Measurements from ENCODE around the gene TEX19.
"Not testable (repeated sequence)": the region's sequence is repeated elsewhere in the genome, so short reads cannot be mapped to it uniquely, and the experiment has no call there.

TEX19 gene

DNA sequence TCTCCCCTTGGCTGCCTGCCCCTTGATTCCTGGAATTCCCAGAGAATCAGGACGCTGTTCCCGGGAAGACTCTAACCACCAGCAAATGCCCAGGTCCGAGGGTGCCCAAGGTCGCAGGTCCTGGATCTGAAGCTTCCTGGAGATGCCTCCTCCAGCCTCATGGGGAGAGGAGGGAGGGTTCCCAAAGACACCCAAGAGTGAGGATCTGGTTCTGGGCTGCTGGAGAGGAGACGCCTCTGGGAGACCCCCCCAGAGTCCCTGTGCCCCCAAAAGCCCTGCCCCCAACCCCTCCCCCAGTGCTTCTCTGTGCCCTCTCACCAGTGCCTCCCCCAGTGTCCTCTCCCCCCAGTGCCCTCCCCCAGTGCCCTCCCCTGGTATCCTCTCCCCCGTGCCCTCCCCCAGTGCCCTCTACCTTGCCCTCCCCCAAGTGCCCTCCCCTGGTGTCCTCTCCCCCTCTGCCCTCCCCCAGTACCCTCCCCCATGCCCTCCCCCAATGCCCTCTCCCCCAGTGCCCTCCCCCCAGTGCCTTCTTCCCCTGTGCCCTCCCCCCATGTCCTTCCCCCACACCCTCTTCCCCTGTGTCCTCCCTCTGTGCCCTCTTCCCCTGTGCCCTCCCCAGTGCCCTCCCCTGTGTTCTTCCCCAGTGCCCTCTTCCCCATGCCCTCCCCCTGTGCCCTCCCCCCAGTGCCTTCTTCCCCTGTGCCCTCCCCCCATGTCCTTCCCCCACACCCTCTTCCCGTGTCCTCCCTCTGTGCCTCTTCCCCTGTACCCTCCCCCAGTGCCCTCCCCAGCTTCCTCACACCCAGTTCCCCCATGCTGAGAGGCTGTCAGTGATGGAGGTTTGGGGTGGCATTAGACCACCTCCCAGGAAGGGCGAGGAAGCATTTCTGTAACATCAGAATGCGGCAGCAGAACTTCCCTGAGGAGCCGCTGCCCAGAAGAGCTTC, 19.1 kb upstream of the TEX19 start:
- no peak for DNase-seq

DNA sequence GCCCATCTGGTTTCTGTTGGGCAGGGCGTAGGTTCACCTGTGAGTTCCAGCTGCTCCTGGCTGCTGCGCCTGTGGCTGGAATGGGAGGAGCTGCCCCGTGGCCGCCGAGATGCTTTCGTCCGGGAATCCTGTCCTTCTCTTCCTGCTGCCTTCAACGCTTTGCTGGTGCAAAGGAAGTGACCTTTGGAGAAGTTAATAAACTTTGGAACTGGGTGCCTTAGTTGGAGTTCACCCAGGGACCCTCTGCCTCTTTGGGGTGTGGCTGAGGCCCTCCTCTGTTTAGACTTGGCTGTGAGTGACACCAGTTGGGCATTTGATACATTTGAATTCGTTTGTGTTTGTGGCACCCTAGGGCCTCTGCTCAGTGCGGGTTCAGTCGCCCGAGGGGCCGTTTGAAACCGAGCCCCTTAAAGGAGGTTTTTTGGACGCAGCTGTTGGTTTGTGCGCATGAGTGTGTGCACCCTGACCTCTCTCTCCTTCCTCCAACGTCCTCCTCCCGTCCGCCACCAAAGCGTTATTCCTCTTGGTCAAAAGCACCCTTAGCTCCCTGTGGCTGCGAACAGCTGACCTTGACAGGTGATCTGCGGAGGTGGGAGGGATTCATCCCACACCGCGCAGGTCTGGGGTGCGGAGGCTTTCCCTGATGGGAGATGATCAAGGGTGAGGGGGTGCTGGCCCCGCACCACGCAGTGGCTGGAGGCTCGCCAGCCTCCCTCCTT, 16.5 kb upstream of the TEX19 start:
- DNase-seq: no peak

DNA sequence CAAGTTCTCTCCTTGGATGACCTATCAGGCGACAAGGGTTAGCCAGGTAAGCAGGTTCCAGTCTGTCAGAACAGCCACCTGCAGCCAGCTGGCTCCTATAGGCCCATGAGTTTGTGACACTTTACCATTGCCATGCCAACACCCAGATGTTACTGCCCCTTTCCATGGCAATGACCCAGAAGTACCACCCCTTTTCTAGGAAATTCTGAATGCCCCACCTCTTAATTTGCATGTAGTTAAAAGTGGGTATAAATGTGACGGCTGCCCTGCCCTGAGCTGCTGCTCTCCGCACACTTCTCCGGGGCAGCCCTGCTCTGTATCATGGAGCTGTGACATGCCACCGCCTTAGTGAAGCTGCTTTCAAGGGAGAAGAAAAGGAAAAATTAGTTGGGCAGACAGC, 15.5 kb upstream of the TEX19 start:
- DNase-seq: no peak

DNA sequence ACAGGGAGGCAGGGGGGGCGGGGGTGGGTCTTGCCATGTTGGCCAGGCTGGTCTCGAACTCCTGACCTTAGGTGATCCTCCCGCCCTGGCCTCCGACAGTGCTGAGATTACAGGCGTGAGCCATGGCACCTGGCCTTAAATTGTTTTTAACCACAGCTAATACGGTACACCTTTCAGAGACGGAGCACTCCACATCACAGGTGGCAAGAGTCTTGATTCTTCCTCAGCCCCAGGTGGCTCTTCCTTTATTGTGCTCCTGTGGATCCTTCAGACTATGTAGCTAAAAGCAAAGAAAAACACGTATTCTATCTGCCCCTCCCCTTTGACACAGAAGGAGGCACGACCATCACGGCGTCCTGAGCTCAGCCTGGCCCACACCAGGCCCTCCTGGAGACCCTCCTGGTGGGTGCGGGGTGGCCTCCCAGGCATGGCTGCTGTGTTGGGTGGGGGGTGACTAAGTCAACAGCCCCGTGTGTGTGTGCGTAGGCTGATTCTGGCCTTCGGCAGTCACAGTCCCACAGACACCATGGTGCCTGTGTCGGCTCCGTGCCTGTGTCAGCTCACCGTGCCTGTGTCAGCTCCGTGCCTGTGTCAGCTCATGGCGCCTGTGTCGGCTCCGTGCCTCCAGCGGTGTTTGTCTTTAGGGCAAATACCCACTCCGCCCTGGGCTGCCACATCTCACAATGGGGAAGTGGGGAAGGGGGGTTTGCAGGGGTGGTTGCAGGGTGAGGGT, 14.7 kb upstream of the TEX19 start:
- no peak for DNase-seq

DNA sequence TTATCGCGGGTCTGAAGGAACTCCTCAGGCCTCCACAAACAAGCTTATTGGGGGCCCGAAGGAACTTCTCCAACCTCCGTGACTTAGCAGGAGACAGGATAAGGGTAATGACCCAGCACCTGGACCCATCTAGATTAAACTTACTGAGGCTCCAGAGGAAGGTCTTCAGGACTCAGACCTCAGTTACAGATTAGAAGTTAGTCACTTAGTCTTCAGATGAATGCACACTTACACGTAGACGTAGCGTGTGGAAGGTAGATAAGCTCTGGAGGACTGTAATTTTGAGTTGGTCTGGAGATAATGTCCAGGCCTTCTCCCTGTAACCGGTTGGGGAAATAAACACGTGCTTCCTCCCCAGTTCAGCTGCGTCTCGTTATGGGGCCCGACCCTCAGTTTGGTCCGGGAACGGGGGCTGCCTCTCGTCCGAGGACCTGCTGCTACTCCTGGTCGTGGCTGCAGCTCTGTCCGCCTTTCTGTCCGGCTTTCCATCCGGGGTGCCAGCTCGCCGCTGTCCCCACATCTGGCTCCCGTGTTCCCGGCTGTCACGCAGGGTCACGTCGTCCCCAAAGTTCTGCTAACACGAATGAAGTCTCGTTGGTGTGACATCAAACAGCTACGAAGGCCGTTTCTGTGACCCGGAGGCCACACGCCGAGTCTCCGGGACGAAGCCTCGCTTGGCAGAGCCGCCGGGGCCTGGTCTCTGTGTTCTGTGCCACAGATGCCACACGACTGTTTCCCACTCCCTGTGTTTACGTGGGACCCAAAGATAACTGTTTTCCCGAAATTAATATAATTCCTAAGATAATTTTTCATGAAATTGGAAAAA, 13.7 kb upstream of the TEX19 start:
- no peak for DNase-seq

DNA sequence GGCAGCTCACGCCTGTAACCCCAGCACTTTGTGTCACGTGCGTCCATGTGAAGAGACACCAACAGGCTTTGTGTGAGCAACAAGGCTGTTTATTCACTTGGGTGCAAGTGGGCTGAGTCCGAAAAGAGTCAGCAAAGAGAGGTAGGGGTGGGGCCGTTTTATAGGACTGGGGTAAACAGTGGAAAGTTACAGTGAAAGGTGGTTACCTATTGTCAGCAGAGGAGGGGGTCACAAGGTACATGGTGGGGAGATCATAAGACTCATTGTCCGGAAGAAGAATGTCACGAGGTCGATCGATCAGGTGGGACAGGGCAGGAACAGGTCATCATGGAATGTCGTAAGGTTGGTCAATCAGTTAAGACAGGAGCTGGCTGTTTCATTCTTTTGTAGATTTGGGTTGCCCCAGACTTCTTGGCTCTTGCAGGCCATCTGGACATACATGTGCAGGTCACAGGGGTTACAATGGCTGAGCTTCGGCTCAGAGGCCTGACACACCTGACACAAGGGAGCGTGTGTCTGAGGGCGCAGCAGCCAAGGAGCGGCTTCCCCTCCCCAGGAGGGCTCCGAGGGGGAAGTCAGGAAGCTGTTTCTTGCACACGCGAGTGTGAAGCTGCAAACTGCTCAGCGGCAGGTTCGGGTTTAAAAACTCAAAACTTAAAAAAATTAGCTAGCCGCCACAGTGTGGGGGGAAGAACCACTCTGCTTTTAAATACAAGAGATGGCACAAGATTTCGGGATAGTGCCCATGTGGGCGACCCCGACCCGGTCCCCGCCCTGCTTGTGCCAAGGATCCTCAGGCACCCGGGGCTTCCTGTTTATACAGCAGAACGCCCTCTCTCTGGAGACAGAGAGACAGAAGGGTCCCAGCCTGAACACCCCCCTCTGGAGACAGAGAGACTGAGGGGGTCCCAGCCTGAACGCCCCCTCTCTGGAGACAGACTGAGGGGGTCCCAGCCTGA, 12.4 kb upstream of the TEX19 start:
- DNase-seq: no peak

DNA sequence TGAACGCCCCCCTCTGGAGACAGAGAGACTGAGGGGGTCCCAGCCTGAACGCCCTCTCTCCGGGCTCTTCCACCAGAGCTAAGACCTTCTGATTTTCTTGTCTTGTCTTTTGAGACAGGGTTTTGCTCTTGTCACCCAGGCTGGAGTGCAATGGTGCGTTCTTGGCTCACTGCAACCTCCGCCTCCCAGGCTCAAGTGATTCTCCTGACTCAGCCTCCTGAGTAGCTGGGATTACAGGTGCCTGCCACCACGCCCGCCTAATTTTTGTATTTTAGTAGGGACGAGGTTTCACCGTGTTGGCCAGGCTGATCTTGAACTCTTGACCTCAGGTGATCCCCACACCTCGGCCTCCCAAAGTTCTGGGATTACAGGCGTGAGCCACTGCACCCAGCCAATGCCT, 11.1 kb upstream of the TEX19 start:
- not testable (repeated sequence) for DNase-seq

DNA sequence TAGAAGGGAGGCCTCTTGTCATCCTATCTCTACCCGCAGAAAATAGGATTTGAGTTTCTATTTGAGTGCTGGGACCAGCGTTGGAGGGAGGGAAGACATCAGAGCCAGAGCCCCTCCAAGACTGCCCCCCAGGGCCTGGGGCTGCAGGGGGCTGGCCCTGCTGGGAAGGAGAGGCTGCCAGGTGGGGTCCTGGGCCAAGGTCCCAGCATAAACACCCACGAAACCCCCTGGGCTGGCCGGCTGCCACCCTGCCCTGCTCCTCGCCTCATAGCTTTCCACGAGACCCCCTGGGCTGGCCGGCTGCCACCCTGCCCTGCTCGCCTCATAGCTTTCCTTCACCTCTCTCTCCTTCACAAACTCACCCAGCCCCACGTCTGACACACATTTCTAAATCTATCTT, 10.6 kb upstream of the TEX19 start:
- DNase-seq: no peak

DNA sequence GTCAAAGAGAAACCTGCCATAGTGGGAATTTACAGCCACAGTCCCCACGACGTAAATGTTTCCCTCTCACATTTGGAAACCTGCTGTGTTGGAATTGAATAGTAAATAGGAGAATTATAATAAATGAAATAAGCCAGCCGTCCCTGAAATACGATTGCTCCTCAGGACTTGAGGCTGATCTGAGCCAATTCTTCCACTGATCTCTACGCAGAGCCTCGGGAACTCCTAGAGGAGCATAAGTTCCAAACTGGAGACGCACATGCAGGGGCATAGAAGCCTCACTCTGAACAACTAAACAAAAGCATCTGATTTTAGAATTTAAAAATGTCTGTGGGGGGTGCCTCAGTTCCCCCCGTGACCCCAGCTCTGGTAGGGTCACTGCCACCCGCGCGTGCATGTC, 10.2 kb upstream of the TEX19 start:
- no peak for DNase-seq

DNA sequence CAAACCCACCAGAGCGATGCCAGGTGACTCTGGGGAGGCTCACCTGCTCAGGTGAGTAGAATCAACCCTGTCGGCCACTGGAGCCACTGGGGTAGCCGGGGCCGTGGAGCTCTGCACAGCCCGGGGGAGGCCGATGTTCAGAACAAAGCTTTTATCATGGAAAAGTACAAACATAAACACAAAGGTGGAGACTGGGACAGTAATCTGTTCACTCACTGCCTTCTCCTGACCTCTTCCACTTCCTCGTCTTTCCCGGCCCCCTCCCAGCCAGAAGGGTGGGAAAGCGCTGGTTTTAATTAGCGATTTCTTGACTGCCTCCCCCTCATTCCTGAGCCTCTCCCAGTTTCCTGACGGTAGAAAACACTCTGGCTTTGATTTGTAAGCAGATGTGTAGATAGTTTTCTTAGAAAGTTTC, 9.8 kb upstream of the TEX19 start:
- no peak for DNase-seq

DNA sequence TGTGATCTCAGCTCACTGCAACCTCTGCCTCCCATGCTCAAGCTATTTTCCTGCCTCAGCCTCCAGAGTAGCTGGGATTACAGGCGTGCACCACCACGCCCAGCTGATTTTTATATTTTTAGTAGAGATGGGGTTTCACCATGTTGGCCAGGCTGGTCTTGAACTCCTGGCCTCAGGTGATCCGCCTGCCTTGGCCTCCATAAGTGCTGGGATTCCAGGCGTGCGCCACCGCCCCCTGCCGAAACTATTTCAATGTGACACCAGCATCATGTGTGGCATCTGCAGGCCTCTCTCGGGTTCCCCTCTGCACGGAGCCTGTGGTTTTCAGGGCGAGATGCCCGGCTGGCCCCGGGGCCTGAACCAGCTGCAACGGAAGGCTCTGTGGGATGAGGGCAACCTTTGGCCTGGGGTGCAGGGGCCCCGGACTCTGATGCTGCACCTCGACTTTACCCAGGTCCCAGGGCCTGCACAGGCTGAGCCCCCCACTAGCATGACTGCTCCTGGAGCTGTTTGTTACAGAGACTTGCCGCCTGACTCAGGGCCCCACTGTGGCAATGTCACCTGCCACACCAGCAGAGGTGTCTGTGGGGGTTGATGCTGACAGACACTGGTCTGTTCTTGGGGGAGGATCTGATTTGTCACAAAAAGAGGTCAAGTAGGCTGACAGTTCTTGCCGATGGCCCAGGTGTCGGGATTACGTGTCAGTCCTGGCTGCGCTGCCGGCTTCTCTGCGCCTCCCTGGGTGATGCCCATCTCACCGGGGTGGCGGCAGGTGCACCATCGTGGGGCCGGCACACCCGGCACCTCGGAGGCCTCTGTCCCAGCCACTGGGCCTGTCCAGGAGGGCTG, 8.6 kb upstream of the TEX19 start:
- DNase-seq: no peak

DNA sequence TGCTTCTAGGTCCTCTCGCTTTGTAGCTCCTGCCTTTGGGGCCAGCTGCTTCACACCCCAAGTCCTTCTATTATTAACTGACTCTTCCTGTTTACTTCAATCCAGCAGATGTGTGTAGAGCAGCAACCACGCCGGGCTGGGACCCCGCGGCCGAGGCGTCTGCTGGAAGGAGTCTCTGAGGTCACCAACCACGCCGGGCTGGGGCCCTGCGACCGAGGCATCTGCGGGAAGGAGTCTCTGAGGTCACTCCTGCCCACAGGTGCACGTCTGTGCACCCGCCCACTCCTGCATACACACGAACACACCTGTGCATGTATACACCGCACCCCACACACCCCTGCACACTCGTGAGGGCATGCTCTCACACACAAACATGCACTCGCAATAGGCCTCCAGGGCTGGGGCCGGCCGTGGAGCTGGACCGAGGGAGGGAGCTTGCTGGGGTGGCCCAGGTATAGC, 7.8 kb upstream of the TEX19 start:
- DNase-seq: no peak

DNA sequence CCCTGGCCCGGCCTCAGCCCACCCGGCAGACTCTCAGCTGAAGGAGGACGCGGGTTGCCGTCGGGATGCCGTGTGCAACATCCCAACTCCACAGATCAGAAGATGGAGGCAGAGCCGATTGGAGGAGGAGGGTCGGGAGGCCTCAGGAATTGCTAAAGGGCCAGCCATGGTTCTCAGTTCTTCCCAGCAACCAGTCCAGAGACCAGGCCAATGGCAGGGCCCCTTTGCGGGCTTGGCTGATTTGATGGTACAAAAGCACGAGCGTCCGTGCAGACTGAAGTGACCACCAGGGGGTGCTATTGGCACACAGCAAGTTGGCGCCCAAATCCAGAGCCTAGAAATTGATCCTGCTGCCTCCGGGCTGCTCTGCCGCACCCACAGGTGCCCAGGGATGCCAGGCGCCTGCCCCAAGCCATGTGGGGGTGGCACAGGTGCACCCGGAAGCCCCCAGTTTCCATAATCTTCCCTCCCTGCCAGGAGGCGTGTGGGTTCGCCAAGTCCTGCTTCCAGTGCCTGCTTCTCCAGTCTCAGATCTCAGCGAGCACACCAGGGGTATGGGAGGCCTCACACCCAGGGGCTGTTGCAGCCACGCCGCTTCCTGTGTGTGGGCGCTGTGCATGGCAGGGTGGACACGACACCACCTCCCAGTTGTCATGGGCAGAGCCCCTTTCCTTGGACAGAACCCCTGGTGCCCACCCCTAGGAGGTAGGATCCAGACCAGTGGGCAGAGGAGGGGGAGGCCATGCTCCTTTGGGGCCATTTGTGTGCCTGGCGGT, 7.1 kb upstream of the TEX19 start:
- DNase-seq: no peak

DNA sequence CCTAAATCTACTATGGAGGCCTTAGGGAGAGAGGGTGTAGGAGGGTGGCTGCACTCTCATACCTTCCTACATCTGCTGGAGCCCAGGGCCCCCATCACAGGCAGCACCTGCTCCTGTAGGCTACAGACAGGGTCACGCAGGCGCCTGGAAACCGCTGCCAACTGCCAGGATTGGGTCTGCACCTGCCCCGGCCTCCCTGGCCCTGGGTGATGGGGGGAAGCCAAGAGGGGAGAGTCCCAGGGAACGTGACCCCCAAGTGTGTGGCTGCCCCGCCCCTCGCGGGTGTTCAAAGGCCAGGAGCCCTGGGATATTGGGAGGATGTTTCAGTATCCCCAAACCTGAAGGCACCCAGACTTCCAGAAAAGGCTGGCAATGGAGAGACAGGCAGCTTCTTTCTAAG, 5.6 kb upstream of the TEX19 start:
- DNase-seq: no peak

DNA sequence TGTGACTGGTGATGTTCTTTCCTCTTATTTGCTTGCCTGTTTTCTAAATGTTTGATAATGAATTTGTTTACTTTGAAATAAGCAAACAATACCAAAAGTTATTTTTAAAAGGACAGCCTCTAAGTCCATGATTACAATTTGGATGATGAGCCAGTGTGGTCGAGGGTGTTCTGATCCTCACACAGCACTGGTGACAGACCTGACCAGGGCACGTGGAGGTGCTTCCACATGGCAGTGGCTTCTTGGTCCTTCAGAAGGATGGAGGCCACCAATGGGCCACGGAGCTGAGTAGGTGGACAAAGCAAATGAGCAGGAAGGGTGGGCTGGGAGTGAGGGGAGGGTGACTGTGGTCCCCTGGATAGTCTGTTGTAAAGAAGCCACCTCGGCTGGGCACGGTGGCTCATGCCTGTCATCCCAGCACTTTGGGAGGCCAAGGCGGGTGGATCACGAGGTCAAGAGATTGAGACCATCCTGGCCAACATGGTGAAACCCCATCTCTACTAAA, 4.2 kb upstream of the TEX19 start:
- DNase-seq: no peak

DNA sequence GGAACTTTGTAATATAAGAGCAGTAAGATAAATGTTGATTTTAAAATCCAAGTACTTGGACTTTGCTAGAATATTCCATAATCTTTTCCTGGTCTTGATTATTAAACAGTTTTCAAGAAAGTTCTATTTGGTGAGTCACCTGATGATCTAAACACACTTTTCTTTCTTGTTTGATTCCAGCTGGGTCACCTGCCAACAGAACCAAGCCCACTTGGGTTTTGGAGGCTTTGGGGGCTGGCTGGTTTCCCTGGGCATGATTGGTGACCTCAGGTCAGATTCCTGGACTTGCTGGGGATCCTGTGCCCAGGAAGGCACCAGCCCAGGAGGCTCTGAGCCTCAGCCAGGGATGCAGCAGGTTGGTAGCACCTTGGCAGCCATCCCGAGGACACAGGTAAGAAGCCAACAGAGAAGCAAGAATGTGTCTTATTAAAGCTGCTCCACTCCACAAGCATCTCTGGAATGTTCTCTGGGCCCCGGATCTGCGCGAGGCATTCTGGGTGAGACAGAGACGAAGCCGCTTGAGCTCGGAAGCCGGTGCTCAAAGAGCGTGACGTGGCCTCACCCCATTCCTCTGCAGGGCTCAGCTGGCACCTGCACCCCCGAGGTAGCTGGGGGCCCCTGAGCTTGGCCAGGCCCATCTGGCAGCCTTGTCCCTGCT, 3.1 kb upstream of the TEX19 start:
- no peak for DNase-seq

DNA sequence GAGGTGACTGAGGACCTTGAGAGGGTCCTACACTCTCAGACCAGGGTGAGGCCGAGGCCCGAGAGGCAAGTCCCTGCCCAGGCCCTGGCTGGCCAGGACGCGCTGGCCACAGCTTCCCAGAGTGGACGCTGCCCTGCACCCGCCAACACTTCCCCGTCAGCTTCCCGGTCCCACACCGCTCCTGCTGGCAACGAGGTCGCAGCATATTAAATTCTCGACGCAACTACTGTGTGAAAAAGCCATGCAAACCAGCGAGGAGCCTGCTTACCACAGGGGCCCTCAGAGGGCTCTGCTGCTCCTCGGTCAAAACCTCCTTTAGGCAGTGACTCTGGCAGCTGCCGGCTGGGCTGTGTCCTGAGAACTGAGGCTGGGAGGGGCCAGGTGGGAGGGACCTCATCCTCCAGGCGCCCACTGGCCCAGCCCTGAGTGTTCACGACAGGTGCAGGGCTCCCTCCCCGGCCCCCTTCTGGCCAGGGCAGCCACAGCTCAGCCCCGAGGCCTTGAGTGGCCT, 2.1 kb upstream of the TEX19 start:
- DNase-seq: no peak

DNA sequence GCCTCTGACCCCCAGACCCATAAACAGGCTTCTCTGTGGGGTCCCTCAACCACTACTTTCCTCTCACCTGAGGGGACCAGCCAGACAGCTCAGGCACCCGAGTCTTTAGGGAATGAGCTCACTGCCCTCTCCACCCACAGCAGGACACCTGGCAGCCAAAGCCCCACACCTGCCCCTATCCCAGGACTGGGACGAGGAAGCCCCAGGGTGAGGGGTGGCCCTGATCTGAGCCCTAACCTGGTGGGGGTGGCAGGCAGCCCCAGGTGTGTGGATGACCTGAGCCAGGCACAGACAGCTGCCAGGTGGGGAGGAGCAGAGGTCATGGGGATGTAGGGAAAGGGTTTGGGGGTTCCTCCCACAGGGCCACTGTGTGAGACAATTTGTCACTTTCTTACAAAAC, 1.7 kb upstream of the TEX19 start:
- no peak for DNase-seq
